Stimulated activated CD8-positive, alpha-beta memory T cell treated with anti-CD3 and anti-CD28 coated beads, Interleukin-12 subunit alpha, Interleukin-12 subunit beta, amount 100 ng/mL, for 1 hour (primary cell): ENCODE measurements around the gene CMSS1.
"Not testable (repeated sequence)": the region's sequence is repeated elsewhere in the genome, so short reads cannot be mapped to it uniquely, and the experiment has no call there.

Experiments
- DNase-seq: peaks from one replicate; pipeline ENCODE4 v3.0.0-alpha.2; 2020; ENCODE audit warnings: low read depth

CMSS1 gene

DNA sequence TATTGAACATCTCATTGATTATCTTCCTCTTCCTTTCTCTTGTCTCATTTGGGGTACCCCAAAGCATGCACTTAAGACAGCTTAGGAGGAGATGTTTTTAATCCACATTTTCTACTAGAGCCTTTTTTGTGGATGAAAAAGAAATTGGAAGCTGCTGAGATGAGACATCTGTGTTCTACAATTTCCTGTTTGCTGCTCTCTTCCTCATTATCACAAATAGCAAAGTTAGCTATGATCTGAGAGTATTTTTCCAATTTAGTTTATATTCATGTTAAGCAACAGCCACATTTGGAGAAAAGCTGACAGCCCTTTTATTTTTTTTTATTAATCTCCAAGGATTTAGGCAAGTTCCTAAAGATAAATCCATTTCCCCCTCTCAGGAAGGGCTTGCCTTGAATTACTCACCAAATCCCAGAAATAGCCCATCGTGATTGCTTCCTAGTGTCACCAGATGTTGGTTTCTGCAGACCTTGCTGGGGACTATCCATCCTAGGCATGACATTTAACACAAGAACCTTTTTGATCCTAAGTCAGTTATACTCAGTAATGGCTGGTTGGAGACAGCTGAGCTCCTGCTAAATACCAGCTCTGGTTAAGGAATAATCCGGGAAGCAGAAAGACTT is 367.4 kb downstream of the CMSS1 start:
- no peak for DNase-seq

- DNase-seq: no peak
Observed at GRCh38 chr3:100185847-100186246, 368.2 kb downstream of the CMSS1 start.

- no peak for DNase-seq
Observed at GRCh38 chr3:100189444-100189964, 371.8 kb downstream of the CMSS1 start.

- no peak for DNase-seq
Observed at GRCh38 chr3:100195375-100195774, 377.7 kb downstream of the CMSS1 start.

DNA sequence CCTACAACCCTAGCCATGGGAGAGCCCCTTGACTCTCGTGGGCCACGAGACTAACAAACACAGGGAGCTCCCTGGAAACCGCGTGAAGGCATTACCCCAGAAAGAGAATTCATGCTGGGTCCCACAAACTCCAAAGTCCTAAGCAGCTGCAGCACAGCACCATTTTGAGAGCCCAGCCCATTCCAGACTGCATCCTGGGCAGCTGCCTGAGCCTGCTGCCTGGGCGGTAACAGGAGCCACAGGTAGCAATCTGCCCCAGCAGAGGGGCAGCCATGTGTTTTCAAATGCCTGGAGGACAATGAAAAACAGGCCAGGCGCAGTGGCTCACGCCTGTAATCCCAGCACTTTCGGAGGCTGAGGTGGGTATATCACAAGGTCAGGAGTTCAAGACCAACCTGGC is 380.2 kb downstream of the CMSS1 start:
- no peak for DNase-seq

DNA sequence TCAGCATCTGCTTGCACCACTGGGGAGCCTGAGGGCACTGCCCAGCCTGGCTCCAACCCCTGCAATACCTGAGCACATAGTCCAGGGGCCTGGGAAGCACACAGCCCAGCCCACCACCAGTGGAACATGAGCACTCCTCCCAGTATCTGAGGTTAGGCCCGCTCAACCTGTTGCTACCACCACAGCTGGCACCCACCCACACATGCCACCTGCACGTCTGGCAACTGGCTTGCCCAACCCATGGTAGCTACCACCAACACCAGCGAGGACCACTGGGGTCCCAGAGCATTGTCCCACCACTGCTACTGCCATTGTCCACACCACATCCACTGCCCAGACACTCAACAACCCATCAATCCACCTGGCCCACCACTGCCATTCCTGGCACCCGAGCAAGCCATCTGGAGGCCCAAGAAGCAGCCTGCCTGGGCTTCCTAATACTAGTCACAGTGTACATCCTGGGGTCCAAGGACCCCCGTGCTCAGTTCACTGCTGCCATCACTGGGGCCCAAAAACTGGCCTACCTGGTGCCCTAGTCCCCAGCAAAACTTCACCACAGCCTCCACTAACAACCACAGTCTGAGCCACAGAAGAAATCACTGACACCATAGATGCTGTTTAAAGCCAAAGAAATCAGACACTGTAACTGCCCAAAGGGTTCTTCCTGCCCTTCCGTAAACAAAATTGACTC is 381.1 kb downstream of the CMSS1 start:
- DNase-seq: no peak

DNA sequence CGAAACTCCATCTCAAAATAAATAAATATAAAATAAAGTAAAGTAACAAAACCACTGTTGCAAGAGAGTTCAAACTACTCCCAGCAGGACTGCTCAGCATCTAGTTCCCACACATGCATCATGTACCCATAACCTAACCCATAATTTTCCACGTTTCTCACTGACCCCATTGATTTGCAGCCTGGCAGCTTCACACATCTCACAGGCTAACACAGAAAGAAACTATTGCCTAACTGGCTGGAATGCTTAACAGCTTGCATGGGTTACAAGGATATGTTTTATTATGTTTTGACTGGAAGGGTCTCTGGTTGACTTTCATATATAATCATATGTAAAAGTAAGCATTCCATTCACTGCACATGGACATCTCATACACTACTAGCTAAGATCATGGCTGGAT is 387.5 kb downstream of the CMSS1 start:
- DNase-seq: no peak

DNA sequence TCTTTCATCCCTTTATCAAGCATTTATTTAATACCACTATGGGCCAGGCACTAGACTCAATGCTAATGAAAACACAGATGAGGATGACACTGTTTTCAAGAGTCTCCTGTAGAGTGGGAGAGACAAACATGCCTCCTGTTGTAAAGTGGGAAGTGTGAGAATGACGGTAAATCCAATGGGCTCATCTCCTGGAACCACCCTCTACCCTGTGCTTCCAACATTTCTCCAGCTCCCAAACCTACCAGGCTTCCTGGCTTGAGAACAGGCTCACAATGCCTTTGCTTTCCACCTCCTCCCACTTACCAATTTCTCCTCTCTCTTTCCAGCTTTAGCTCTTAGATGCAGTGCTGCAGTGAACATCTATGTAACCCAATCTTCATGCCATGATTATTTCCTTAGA is 389.0 kb downstream of the CMSS1 start:
- DNase-seq: no peak

GRCh38 chr3:100207886-100208285 is 390.2 kb downstream of the CMSS1 start:
- DNase-seq: no peak

DNA sequence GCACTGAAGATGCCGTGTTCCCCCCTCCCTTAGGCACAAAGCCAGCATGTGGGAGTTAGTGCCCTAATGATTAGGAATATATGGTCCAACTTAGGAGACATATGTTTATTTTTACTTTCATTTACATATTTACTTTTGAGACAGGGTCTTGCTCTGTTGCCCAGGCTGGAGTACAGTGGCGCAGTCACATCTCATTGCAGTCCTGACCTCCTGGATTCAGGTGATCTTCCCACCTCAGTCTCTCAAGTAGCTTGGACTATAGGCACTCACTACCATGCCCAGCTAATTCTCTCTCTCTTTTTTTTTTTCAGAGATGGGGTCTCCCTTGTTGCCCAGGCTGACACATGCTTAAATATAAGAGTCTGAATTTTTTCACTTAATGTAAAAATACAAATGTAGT is 391.5 kb downstream of the CMSS1 start:
- DNase-seq: no peak

DNA sequence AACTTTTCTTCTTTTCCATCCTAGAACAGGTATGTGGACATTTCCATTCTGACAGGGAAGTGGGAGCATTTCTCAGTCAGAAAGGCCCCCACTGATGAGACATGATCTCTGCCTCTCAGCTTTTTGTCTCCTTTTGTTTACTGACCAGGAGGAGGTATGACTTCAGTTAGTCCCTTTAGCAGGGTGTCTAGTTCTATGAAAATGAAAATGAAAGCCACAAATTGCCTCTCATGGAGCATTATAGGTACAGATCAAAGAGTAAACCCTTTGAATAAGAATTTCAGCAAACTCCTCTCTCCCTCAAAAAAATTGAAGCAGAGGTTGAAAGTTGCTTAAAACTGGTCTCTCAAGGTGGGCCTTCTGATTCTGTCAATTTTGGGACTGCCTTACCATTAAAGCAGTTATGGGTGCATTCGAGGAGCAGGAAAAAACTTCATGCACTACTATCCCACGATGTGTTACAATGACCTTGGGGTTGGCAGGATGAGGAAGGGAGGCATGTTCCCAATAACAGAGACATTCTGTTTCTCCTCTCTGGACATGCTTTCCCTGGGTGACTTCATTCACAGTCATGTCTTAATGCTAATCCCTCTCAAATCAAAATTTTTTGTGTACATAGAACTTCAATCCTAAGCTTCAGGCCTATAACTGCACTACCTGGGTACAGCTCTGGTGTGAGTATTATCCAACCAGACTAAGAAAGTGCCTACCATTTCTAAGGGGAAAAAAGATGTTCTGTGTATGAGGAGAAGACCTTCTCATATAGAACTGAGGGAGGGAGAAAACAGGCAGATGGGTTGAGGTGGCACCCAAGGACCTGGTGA is 392.5 kb downstream of the CMSS1 start:
- DNase-seq: no peak

DNA sequence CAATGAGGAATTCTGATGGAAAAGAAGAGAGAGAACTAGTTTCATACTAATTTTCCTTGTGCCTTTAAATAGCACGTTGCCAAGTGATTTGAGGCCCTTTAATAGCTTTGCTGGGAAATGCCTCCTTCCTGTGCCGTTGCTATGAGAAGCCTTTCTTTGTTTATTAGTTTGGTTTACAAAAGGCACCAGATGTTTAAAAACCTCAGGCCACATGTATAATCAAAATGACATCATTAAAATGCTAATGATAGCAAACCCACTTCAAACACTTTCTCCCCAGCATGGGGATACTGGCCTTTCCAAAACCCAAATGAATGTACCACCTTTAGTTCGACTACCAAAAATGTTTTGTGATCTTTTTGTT is 393.1 kb downstream of the CMSS1 start:
- no peak for DNase-seq

DNA sequence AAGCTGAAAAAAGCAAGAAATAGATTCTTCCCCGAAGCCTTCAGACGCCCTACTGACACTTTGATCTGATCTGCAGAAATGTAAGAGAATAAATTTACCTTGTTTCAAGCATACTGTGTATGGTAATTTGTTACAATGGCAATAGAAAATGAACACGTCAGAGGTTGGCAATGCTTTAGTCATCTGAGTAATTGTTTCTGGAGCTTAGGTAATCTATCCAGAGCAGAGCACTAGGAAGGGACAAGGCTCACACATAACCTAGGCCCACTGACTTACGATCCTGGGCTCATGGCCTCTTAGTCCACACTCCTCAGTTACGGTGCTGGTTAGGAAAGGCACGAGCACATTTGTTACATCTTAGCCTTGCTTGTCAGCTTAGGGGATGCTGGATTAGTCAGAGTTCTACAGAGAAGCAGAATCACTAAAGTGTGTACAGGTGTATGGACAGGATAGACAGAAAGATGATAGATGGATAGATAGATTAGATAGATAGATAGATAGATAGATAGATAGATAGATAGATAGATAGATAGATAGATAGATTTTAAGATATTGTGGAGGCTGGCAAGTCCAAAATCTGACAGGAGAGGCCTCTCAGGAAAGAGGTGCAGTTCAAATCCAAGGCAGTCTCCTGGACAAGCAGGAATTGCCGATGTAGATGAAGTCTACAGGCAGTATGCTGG is 396.4 kb downstream of the CMSS1 start:
- DNase-seq: no peak

DNA sequence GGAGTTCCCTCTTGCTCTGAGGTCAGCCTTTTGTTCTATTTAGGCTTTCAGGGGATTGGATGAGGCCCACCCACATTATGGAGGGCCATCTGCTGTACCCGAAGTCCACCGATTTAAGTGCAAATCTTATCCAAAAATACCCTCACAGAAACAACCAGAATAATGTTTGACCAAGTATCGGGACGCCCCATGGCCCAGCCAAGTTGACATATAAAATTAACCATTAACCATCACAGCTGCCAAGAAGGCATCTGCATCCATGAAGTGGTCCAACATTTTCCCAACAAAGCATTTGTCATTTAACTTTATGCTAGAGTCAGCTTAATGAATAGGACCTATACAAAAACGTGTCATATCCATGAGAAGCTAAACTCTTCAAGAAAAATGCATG is 396.9 kb downstream of the CMSS1 start:
- no peak for DNase-seq

DNA sequence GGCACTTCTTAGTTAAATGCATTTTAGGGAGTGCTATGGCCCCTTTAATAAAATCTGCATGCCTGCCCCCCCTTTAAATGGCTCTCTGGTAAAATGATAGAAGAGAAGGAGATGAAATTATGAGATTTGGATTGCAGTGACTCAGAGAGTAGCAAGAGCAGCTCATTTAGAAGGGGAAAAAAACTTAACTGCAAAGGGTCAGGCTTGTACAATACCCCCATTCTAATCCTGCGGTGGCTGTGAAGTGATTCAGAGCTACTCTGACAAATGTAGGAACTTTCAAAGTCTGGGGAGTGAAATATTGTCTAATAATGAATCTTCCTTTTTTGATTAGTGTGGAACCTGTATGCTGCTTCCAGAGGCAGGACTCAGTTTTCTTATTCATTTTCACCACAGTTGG is 399.1 kb downstream of the CMSS1 start:
- no peak for DNase-seq

DNA sequence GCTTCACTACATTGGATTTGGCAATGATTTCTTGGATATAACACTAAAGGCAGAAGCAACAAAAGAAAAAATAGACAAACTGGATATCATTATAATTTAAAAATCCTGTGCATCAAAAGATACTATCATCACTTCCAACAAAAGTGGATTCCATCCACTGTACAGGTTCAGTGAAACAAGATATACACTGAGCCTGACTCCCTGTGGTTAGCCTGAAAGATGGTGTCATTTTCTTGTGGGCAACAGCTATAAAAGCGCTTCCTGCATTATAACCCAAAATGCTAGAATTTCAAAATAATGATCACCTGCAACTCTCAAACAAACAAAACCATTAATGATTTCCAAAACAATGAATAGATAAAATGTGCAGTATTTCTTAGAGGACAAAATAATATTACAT is 403.5 kb downstream of the CMSS1 start:
- DNase-seq: no peak

GRCh38 chr3:100225193-100225592 is 407.5 kb downstream of the CMSS1 start:
- DNase-seq: no peak

- DNase-seq: no peak
Observed at GRCh38 chr3:100225883-100226282, 408.2 kb downstream of the CMSS1 start.

DNA sequence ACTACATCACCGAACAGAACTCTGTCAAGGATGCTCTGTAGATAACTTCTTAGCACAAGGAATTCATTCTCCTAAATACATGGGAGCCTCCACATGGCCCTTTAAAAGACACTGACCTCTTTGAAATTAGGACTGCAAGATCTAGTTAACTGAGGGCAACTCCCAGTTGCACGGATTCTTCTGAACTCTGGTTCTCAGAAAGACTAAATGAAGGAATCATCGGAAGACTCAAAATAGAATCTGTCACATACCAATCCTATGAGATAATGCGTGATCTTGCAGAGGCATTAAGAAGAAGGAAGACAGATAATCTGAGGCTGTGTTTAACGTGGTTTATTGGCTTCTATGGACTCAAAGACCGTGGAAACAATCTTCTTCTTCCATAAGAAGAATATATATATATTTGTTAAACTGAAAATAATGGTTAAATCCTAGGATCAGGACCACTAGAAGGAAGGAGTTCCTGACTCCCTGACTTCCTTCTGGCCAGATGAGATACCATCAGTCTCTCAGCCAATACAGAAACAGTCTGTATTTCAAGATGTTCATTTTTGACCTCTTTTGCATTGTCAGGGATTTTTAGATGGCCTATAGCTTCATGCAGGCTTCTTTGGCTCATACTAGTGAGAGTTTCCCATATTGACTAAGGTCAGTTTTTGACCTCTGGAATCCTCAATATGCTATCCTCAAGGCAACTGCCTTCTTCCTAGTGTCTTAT is 409.2 kb downstream of the CMSS1 start:
- DNase-seq: no peak

DNA sequence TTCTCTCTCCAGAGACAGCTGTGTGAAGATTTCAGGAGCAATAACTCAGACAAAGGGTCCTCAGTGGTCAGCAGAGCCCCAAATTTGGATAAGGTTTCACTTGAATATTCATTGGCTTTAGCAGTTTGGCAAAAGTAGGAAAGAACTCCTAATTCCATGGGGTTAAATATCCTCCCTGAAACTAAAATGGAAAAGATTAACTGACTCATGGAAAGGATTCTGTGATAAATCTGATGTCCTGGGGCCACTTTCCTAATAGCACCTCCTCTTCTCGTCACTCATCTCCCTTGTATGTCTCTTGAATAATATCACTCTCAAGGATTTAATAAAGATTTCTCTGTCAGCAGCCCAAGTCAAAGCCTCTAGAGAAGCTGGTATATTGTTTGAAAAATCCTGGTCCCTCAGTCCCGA is 409.9 kb downstream of the CMSS1 start:
- DNase-seq: no peak

DNA sequence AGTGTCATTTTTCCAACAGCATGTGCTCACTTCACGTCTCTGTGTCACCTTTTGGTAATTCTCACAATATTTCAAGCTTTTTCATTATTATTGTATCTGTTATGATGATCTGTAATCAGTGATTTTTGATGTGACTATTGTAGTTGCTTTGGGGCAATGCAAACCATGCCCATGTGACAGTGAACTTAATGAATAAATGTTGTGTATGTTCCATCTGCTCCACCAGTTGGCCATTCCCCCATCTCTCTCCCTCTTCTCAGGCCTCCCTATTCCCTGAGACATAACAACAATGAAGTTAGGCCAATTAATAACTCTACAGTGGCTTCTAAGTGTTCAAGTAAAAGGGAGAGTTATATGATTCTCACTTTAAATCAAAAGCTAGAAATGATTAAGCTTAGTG is 410.6 kb downstream of the CMSS1 start:
- no peak for DNase-seq

GRCh38 chr3:100229188-100229587 is 411.5 kb downstream of the CMSS1 start:
- not testable (repeated sequence) for DNase-seq
